Spleen (tissue), 7 donors: ENCODE measurements around the gene PNMA1.

Experiments used
- POLR2AphosphoS5 ChIP-seq, 3 donors: sonication (generic); formaldehyde crosslinking; IDR thresholded peaks; one replicate each; pipeline ENCODE4 v1.5.1; 2017; ENCODE audit warnings: antibody characterized with exemption in 3 of 3
- TF ChIP-seq, protein P1 (sequence below), 11 experiments: fragments of 200-600 bp in 7 of 11; fragments of 450-650 bp in 4 of 11; sonication (generic) in 4 of 11; IDR thresholded peaks in 8 of 11; conservative IDR thresholded peaks in 3 of 11; 1 replicate in 7 of 11; 2 replicates in 4 of 11; pipeline versions ENCODE4 v1.4.0 to v1.8.0; 2016 to 2021; ENCODE audit warnings: antibody characterized with exemption in 11 of 11, inconsistent platforms in 4 of 11, mild to moderate bottlenecking in 1 of 11
- donor health status: DM: no; HTN: no; CAD: no; lungs with moderate emphysema.
- donor health status: DM: no; HTN: no; CAD: no.
- donor health status: DM: no; HTN: no; CAD: no.

DNA sequence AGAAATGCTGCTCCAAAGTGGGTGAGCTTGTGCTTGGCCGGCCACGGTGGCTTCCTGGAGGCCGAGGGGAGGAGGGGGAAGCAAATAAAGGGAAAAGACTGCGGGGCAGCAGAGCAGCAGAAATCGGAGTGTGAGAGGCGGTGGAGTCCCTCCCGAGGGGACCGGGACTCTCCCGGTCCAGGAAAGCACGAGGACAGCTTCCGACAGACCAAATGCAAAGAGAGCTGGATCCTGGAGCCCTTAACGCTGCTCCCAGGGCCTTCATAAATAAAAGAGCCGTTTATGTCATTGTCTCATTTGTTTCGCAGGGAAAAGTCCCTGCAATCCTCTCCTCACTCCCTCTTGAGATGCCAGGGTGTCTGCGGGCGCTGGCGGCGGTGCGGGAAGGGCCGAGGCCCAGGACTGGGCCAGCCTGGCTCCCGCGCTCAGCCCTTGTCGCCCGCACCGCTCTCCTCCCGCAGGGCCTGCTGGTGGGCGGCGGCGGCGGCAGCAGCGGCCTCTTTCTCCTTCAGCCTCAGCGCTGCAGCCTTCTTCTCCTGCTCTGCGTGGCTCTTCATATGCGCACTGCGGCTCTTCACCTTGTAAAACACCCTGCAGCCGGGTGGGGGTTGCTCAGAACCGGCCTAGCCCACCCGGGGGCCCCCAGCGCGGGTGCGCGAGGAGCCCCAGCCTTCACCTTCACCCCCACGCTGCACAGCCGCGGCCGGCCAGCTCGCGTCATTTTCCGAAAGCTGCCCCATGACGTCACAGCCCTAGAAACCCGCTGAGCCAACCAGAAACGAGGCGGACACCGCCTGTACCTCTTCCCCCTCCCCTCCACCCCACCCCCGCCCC, 4.5 kb upstream of the PNMA1 start:
- TF ChIP-seq, protein P1, sequence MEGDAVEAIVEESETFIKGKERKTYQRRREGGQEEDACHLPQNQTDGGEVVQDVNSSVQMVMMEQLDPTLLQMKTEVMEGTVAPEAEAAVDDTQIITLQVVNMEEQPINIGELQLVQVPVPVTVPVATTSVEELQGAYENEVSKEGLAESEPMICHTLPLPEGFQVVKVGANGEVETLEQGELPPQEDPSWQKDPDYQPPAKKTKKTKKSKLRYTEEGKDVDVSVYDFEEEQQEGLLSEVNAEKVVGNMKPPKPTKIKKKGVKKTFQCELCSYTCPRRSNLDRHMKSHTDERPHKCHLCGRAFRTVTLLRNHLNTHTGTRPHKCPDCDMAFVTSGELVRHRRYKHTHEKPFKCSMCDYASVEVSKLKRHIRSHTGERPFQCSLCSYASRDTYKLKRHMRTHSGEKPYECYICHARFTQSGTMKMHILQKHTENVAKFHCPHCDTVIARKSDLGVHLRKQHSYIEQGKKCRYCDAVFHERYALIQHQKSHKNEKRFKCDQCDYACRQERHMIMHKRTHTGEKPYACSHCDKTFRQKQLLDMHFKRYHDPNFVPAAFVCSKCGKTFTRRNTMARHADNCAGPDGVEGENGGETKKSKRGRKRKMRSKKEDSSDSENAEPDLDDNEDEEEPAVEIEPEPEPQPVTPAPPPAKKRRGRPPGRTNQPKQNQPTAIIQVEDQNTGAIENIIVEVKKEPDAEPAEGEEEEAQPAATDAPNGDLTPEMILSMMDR (IDR thresholded peaks at IDR 0.05 in 8 of 11, conservative IDR thresholded peaks at IDR 0.05 in 3 of 11): no peak
- TF ChIP-seq POLR2AphosphoS5 (IDR thresholded peaks at IDR 0.05): peak in 2 of 3 donors; percentile 41 to 46
